IPS-20b (cell line): Measurements from ENCODE around the gene ELK3.

ENCODE experiments used
- H3K27ac ChIP-seq: one replicate; pipeline ENCODE4 v1.5.1; 2013; ENCODE audit warnings: low read length
- H3K27me3 ChIP-seq: 2 replicates; pipeline ENCODE4 v1.6.1; 2013; ENCODE audit warnings: mild to moderate bottlenecking, low read length, inconsistent platforms; ENCODE audit not compliant: insufficient read depth
- H3K36me3 ChIP-seq: 2 replicates; pipeline ENCODE4 v1.6.1; 2013; ENCODE audit warnings: low read depth, mild to moderate bottlenecking, inconsistent platforms, low read length, moderate library complexity; ENCODE audit not compliant: insufficient read depth
- H3K4me1 ChIP-seq: 2 replicates; pipeline ENCODE4 v1.6.1; 2013; ENCODE audit warnings: mild to moderate bottlenecking, control low read depth, inconsistent platforms, low read length, moderate library complexity; ENCODE audit not compliant: insufficient read depth
- H3K4me3 ChIP-seq: 2 replicates; pipeline ENCODE4 v1.5.1; 2013; ENCODE audit warnings: mild to moderate bottlenecking, low read length, inconsistent platforms
- H3K9ac ChIP-seq: 2 replicates; pipeline ENCODE4 v1.6.1; 2013; ENCODE audit warnings: low read depth, mild to moderate bottlenecking, inconsistent platforms, low read length, moderate library complexity
- H3K9me3 ChIP-seq: 2 replicates; pipeline ENCODE4 v1.6.1; 2013; ENCODE audit warnings: mild to moderate bottlenecking, low read depth, low read length, inconsistent platforms; ENCODE audit not compliant: insufficient read depth

ELK3 gene

GRCh38 chr12:96218989-96219678 is 25.0 kb downstream of the ELK3 start:
- Histone ChIP-seq H3K4me1 (peaks cover 7% of the 10 kb centered on the region), H3K36me3 (no peaks in the 10 kb centered on the region), H3K9ac (no peak overlapping the region), H3K9me3 (no peaks in the 10 kb centered on the region), H3K27ac (no peak overlapping the region), H3K4me3 (no peak overlapping the region), H3K27me3 (no peaks in the 10 kb centered on the region)

GRCh38 chr12:96219700-96220206 is 25.6 kb downstream of the ELK3 start:
- no peaks in the 10 kb centered on the region for H3K27me3 ChIP-seq
- H3K9ac ChIP-seq: no peak overlapping the region
- H3K4me1 ChIP-seq: peaks cover 9% of the 10 kb centered on the region
- H3K27ac ChIP-seq: no peak overlapping the region
- H3K9me3 ChIP-seq: no peaks in the 10 kb centered on the region
- no peaks in the 10 kb centered on the region for H3K36me3 ChIP-seq
- H3K4me3 ChIP-seq: no peak overlapping the region

- H3K9ac ChIP-seq: no peak overlapping the region
- peaks cover 7% of the 10 kb centered on the region for H3K4me1 ChIP-seq
- H3K4me3 ChIP-seq: no peak overlapping the region
- H3K36me3 ChIP-seq: no peaks in the 10 kb centered on the region
- H3K27ac ChIP-seq: no peak overlapping the region
- no peaks in the 10 kb centered on the region for H3K9me3 ChIP-seq
- no peaks in the 10 kb centered on the region for H3K27me3 ChIP-seq
Measured at GRCh38 chr12:96220902-96221301, 26.7 kb downstream of the ELK3 start.

- H3K4me3 ChIP-seq: no peak overlapping the region
- H3K9ac ChIP-seq: no peak overlapping the region
- H3K9me3 ChIP-seq: no peaks in the 10 kb centered on the region
- no peaks in the 10 kb centered on the region for H3K36me3 ChIP-seq
- H3K27ac ChIP-seq: no peak overlapping the region
- no peaks in the 10 kb centered on the region for H3K27me3 ChIP-seq
- H3K4me1 ChIP-seq: peaks cover 7% of the 10 kb centered on the region; the same call in 1 of the 2 replicates
Measured at GRCh38 chr12:96221391-96221790, 27.2 kb downstream of the ELK3 start.

DNA sequence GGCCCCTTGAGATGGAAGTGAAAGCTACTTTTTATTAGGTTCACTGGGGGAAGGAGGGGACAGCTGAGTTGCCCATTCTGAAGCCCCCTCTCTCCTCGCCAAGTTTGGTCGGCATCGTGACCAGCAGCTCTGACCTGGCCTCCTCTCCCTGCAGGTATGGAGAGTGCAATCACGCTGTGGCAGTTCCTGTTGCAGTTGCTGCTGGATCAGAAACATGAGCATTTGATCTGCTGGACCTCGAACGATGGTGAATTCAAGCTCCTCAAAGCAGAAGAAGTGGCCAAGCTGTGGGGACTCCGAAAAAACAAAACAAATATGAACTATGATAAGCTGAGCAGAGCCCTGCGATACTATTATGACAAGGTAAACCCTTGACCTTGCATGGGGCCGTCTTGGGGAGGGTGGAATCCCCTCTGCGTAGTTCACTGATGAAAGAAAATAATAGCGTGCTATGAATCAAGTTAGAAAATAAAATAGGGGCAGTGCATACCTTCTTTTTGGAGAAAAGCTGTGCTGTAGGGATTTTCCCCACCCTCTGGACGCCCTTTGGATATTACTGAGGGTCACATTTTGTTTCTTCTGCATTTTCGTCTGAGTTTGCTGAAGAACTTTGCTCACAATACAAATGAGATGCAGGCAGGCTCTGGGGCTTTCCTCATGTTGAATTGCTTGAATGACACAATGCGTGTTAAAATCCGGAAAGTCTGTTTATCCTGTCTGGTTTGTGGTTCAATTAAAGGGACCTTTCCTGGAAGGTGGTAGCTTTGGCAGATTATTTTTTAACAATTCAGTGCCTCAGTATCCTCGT is 29.4 kb downstream of the ELK3 start:
- Histone ChIP-seq H3K9me3 (no peaks in the 10 kb centered on the region), H3K27ac (no peak overlapping the region), H3K4me1 (0 out of 2 replicates have a peak, but pooled peaks cover 2% of the 10 kb centered on the region), H3K36me3 (no peaks in the 10 kb centered on the region), H3K9ac (no peak overlapping the region), H3K4me3 (no peak overlapping the region), H3K27me3 (no peaks in the 10 kb centered on the region)

DNA sequence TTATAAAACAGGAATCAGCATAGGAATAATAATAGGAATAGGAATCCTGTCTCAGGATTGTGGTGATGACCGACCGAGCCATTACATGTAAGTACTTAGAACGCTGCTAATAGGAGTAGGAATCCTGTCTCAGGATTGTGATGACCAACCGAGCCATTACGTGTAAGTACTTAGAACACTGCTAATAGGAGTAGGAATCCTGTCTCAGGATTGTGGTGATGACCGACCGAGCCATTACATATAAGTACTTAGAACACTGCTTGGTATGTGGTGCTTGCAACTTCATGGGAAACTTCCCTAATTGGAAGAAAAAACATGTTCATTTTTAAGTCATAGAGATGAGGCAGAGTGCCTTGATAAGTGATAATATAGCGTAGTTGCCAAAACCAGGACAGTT is 30.0 kb downstream of the ELK3 start:
- Histone ChIP-seq H3K4me3 (no peak overlapping the region), H3K9me3 (no peaks in the 10 kb centered on the region), H3K36me3 (no peaks in the 10 kb centered on the region), H3K27me3 (no peaks in the 10 kb centered on the region), H3K4me1 (0 out of 2 replicates have a peak, but pooled peaks cover 2% of the 10 kb centered on the region), H3K9ac (no peak overlapping the region), H3K27ac (no peak overlapping the region)

DNA sequence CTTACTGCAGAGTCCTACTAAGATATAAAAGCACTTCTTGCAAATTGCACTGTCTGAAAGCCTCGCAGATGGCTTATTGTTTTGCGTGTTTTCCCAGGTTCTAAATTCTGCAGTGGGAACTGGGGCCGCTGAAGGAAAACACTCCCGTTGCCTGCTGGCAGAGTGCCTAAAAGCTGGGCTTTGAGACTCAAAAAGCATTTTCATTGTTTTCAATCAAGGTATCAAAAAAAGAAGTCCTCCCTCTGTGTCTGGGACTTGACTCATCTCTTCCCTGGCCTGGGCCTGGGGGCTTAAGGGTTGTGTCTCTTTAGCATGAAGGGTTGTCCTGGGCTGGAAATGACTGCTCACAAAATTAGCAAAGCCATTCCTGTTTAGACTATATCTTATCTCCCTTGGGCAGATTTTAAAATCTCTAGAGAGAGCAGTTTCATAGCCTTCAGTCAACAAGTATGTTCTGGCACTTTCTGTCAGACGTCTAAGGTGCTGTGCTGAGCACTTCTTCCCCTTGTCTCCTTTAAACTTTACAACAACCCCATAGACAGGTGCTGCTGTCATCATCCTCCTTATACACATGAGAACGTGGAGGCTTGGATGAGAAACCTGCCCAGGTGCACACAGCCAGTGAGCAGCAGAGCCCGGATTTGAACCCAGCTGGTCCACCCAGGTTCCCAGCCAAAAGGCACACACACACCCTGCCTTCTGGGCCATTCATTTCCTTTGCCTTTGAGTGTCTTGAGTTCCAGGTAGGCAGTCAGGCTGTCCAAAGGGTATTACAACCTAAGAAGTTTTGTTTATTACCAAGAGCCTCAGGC is 31.1 kb downstream of the ELK3 start:
- H3K27me3 ChIP-seq: no peaks in the 10 kb centered on the region
- no peaks in the 10 kb centered on the region for H3K36me3 ChIP-seq
- H3K9me3 ChIP-seq: no peaks in the 10 kb centered on the region
- H3K4me1 ChIP-seq: 0 out of 2 replicates have a peak, but pooled peaks cover 2% of the 10 kb centered on the region
- no peak overlapping the region for H3K4me3 ChIP-seq
- H3K9ac ChIP-seq: no peak overlapping the region
- H3K27ac ChIP-seq: no peak overlapping the region

GRCh38 chr12:96225994-96226399 is 31.8 kb downstream of the ELK3 start:
- Histone ChIP-seq H3K9me3 (no peaks in the 10 kb centered on the region), H3K36me3 (no peaks in the 10 kb centered on the region), H3K27ac (no peak overlapping the region), H3K9ac (no peak overlapping the region), H3K4me1 (0 out of 2 replicates have a peak, but pooled peaks cover 2% of the 10 kb centered on the region), H3K4me3 (no peak overlapping the region), H3K27me3 (no peaks in the 10 kb centered on the region)

GRCh38 chr12:96226401-96226800 is 32.2 kb downstream of the ELK3 start:
- no peak overlapping the region for H3K27ac ChIP-seq
- no peaks in the 10 kb centered on the region for H3K9me3 ChIP-seq
- no peaks in the 10 kb centered on the region for H3K27me3 ChIP-seq
- H3K36me3 ChIP-seq: no peaks in the 10 kb centered on the region
- no peak overlapping the region for H3K4me3 ChIP-seq
- H3K4me1 ChIP-seq: 0 out of 2 replicates have a peak, but pooled peaks cover 2% of the 10 kb centered on the region
- no peak overlapping the region for H3K9ac ChIP-seq

- no peak overlapping the region for H3K4me3 ChIP-seq
- no peak overlapping the region for H3K9ac ChIP-seq
- no peaks in the 10 kb centered on the region for H3K27me3 ChIP-seq
- H3K36me3 ChIP-seq: no peaks in the 10 kb centered on the region
- no peaks in the 10 kb centered on the region for H3K9me3 ChIP-seq
- 0 out of 2 replicates have a peak, but pooled peaks cover 2% of the 10 kb centered on the region for H3K4me1 ChIP-seq
- no peak overlapping the region for H3K27ac ChIP-seq
Measured at GRCh38 chr12:96226801-96227348, 32.7 kb downstream of the ELK3 start.
